K562 (cell line): ENCODE measurements around the gene MXI1. TPM values are rescaled to one million over a fixed set of nuclear protein-coding genes. Genes with fewer than 3 reads are reported as not detected.
A peak's percentile ranks its signal among the peaks of the same experiment; 100 is the strongest.

ENCODE experiments used
- ATAC-seq: fragments of 200-7000 bp; cut with Tn5 transposase; 3 replicates; pipeline ENCODE4 v1.9.1; 2020; ENCODE audit warnings: moderate library complexity
- BruUV-seq: library from RNA; stranded (reverse); fragments of 400-500 nt; replicated peaks from 2 replicates; lab custom pipeline; 2021; lab: Mats Ljungman, UMichigan
- CTCF ChIA-PET: fragments of 300-600 bp; formaldehyde crosslinking; extraction: SDS; loops from one replicate; lab custom pipeline; 2021; ENCODE audit warnings: low intra/inter-chr PET ratio; lab: Yijun Ruan, JAX
- POLR2A ChIA-PET: fragments of 300-600, 350-650 bp; sonication (Branson Sonifier 250); formaldehyde crosslinking; extraction: SDS; loops from one replicate; lab custom pipeline; 2021; ENCODE audit warnings: antibody characterized with exemption, inconsistent platforms; lab: Yijun Ruan, JAX
- DNase-seq, 4 experiments: peaks; one replicate each; pipeline versions ENCODE4 v3.0.0 to v3.0.0-alpha.2; 2011 to 2018; ENCODE audit warnings: low spot score in 3 of 4, mixed read lengths in 3 of 4; ENCODE audit errors: extremely low read depth in 1 of 4
- FAIRE-seq: peaks from 2 replicates; lab custom pipeline; 2011; peaks lifted over from hg19 to GRCh38; lab: Jason Lieb, UNC
- H2AFZ ChIP-seq: 2 replicates; pipeline ENCODE4 v1.6.0; 2011; ENCODE audit warnings: low read depth, low read length, control low read depth, inconsistent platforms
- H3K27ac ChIP-seq: fragments of 200-600 bp; 3 replicates; pipeline ENCODE4 v1.8.0; 2011; ENCODE audit warnings: low read depth, mild to moderate bottlenecking, control low read depth, inconsistent platforms, low read length, moderate library complexity, mixed read lengths; ENCODE audit errors: extremely low read depth
- H3K27me3 ChIP-seq, 2 experiments: fragments of 300-600 bp in 1 of 2; 2 replicates in 1 of 2; 3 replicates in 1 of 2; pipeline versions ENCODE4 v1.6.0 to v1.8.0; 2011; ENCODE audit warnings: inconsistent platforms in 2 of 2, low read length in 2 of 2, mild to moderate bottlenecking in 1 of 2, mixed read lengths in 1 of 2, moderate library complexity in 1 of 2; ENCODE audit not compliant: control insufficient read depth in 2 of 2, insufficient read depth in 2 of 2
- H3K36me3 ChIP-seq: fragments of 300-600 bp; 3 replicates; pipeline ENCODE4 v1.8.0; 2011; ENCODE audit warnings: mild to moderate bottlenecking, low read length, inconsistent platforms; ENCODE audit not compliant: control insufficient read depth, insufficient read depth
- H3K4me1 ChIP-seq, 2 experiments: fragments of 200-600 bp in 1 of 2; replicated peaks in 1 of 2; 2 replicates in 1 of 2; 3 replicates in 1 of 2; pipeline versions ENCODE4 v1.5.1 to v1.8.0; 2011; ENCODE audit warnings: inconsistent platforms in 2 of 2, low read length in 2 of 2, mild to moderate bottlenecking in 1 of 2, mixed read lengths in 1 of 2, moderate library complexity in 1 of 2; ENCODE audit not compliant: control insufficient read depth in 2 of 2, insufficient read depth in 2 of 2
- H3K4me2 ChIP-seq: 2 replicates; pipeline ENCODE4 v1.6.1; 2011; ENCODE audit warnings: low read length, control low read depth, inconsistent platforms, mixed read lengths; ENCODE audit not compliant: insufficient read depth
- H3K4me3 ChIP-seq: fragments of 200-600 bp; sonication (generic), shearing (Covaris generic); 2 replicates; pipeline ENCODE4 v1.5.1; 2016; ENCODE audit warnings: control low read depth, inconsistent platforms
- H3K79me2 ChIP-seq: fragments of 200-600 bp; 3 replicates; pipeline ENCODE4 v1.8.0; 2011; ENCODE audit warnings: low read length, inconsistent platforms; ENCODE audit not compliant: control insufficient read depth, insufficient read depth
- H3K9ac ChIP-seq, 2 experiments: 2 replicates each; pipeline versions ENCODE4 v1.6.0 to v1.6.1; 2011; ENCODE audit warnings: low read depth in 2 of 2, low read length in 2 of 2, control low read depth in 1 of 2, inconsistent platforms in 1 of 2, mild to moderate bottlenecking in 1 of 2, mixed read lengths in 1 of 2; ENCODE audit not compliant: insufficient read depth in 1 of 2
- H3K9me1 ChIP-seq: one replicate; pipeline ENCODE4 v1.6.0; 2011; ENCODE audit warnings: inconsistent platforms, mild to moderate bottlenecking, low read length, moderate library complexity; ENCODE audit not compliant: control insufficient read depth, insufficient read depth
- H3K9me3 ChIP-seq: replicated peaks from 2 replicates; pipeline ENCODE4 v1.5.1; 2011; ENCODE audit warnings: low read depth, low read length, inconsistent platforms; ENCODE audit not compliant: control insufficient read depth, insufficient read depth
- H4K20me1 ChIP-seq: replicated peaks from 2 replicates; pipeline ENCODE4 v1.6.1; 2011; ENCODE audit warnings: low read length, inconsistent platforms, mixed read lengths; ENCODE audit not compliant: control insufficient read depth, insufficient read depth
- CAMTA2 ChIP-seq: fragments of 250-450 bp; sonication (Bioruptor Pico); conservative IDR thresholded peaks from 2 replicates; pipeline ENCODE4 v1.5.1; 2022
- CREB3 ChIP-seq: fragments of 450-650 bp; conservative IDR thresholded peaks from 2 replicates; pipeline ENCODE4 v1.6.1; 2016; ENCODE audit warnings: missing genetic modification characterization, low read depth, mild to moderate bottlenecking, missing compliant biosample characterization, moderate library complexity
- EP300 ChIP-seq: IDR thresholded peaks from 2 replicates; pipeline ENCODE4 v1.6.1; 2012; ENCODE audit warnings: low read length, improper control_type of control experiment
- MEIS2 ChIP-seq: fragments of 450-650 bp; IDR thresholded peaks from 2 replicates; pipeline ENCODE4 v1.6.1; 2014; ENCODE audit warnings: mild to moderate bottlenecking; ENCODE audit not compliant: partially characterized antibody
- MITF ChIP-seq: IDR thresholded peaks from 2 replicates; pipeline ENCODE4 v1.6.1; 2014; ENCODE audit warnings: antibody characterized with exemption
- RFX1 ChIP-seq: fragments of 450-650 bp; IDR thresholded peaks from 2 replicates; pipeline ENCODE4 v1.6.1; 2016; ENCODE audit warnings: mild to moderate bottlenecking, moderate library complexity
- ZBTB40 ChIP-seq, 2 experiments: fragments of 450-650 bp in 1 of 2; sonication (generic) in 1 of 2; formaldehyde crosslinking in 1 of 2; IDR thresholded peaks; 2 replicates each; pipeline versions ENCODE4 v1.7.1 to v1.9.0; 2016 to 2022; ENCODE audit warnings: inconsistent platforms in 1 of 2, mild to moderate bottlenecking in 1 of 2, missing genetic modification reagents in 1 of 2
- ZC3H4 ChIP-seq: sonication (generic); formaldehyde crosslinking; IDR thresholded peaks from 2 replicates; pipeline ENCODE4 v1.9.0; 2021; ENCODE audit warnings: missing genetic modification reagents, borderline replicate concordance
- WGBS: fragments of 100-300 bp; shearing (Covaris generic); methylation state at CpG from one replicate; pipeline ENCODE4 v1.1.6; 2016; ENCODE audit warnings: low coverage, mixed read lengths; ENCODE audit not compliant: insufficient coverage; ENCODE audit errors: missing lambda C conversion rate; 5-methylcytosine and 5-hydroxymethylcytosine counted together
- in situ Hi-C: fragments of 300-500 bp; cut with MboI; formaldehyde crosslinking; loops from 4 replicates; pipeline ENCODE4 v1.15.0; 2018; ENCODE audit warnings: inconsistent platforms, mixed read lengths
- intact Hi-C: fragments of 100-400 bp; cut with micrococcal nuclease; formaldehyde crosslinking; loops from 2 replicates; pipeline ENCODE4 v1.14.2; 2022
- polyA plus RNA-seq, 8 experiments: library from polyadenylated mRNA; depleted of rRNA in 4 of 8; stranded (reverse) in 5 of 8; unstranded in 3 of 8; fragments of >200 nt; fragmentation: Nextera tagmentation in 2 of 8; fragmentation: Illumina TruSeq in 1 of 8; extraction: Ambion mirVana in 2 of 8; extraction: Trizol in 1 of 8; gene quantifications; 2 replicates each; pipeline versions ENCODE4 v1.2.1 to v1.2.3, GENCODE V29; 2011 to 2014; ENCODE audit warnings: inconsistent platforms in 1 of 8, missing spikeins in 1 of 8
- total RNA-seq, 7 experiments: library from RNA; depleted of rRNA in 6 of 7; stranded (reverse); fragments of >200 nt in 6 of 7; fragmentation: Illumina TruSeq in 2 of 7; extraction: Trizol in 2 of 7; gene quantifications; 2 replicates each; pipeline versions ENCODE4 v1.2.1 to v1.2.3, GENCODE V29; 2011 to 2021; ENCODE audit warnings: low replicate concordance in 1 of 7

MXI1 gene
- total and polyA plus RNA-seq, 9 of the 15 experiments (the other 6 are each of a cell fraction or from before 2014, with no cell fraction given): 9.1 to 23.7 (median 14.8) TPM

- peak overlapping the region; percentile 24 to 28 for H3K9ac ChIP-seq
- H3K27ac ChIP-seq: peak overlapping the region; percentile 37; the same call in 2 of the 3 replicates
- no peaks in the 10 kb centered on the region for H3K9me3 ChIP-seq
- no peaks in the 10 kb centered on the region for H3K36me3 ChIP-seq
- no TSS peak for BruUV-seq
- ATAC-seq (peak; percentile 5; the same call in 1 of the 3 replicates), DNase-seq (peak in 2 of 4 experiments; percentile 20 to 55), FAIRE-seq (peak; percentile 67)
- intact Hi-C loops: no loop called here
- peaks cover 31 to 54% of the 10 kb centered on the region in 2 experiments; a peak in 4 of 5 replicates for H3K4me1 ChIP-seq
- no peaks in the 10 kb centered on the region for H3K9me1 ChIP-seq
- H2AFZ ChIP-seq: no peak overlapping the region
- ChIA-PET CTCF (no interaction called here), POLR2A (no interaction called here)
- H3K4me2 ChIP-seq: peak overlapping the region; percentile 43; the same call in 1 of the 2 replicates
- in situ Hi-C loops: no loop called here
- H4K20me1 ChIP-seq: no peaks in the 10 kb centered on the region
- no peaks in the 10 kb centered on the region for H3K27me3 ChIP-seq
- 7% methylated on average over 2 of the region's 2 CpGs for WGBS
- no peak overlapping the region for H3K4me3 ChIP-seq
- peaks cover 71% of the 10 kb centered on the region for H3K79me2 ChIP-seq
- no peak for TF ChIP-seq ZC3H4
- TF ChIP-seq CAMTA2 (CRISPR knock-in tag): no peak
- TF ChIP-seq RFX1: no peak
- no peak for TF ChIP-seq CREB3 (tag)
- no peak for TF ChIP-seq EP300
- peak; percentile 59 for TF ChIP-seq MEIS2
- no peak for TF ChIP-seq ZBTB40 (IDR thresholded peaks at IDR 0.05)
- no peak for TF ChIP-seq ZBTB40 (CRISPR knock-in tag; IDR thresholded peaks at IDR 0.05)
- no peak for TF ChIP-seq MITF
Observed at GRCh38 chr10:110217662-110218008, 10.2 kb downstream of the MXI1 start.
